ENCODE measurements around the gene ITGBL1. TPM values are rescaled to one million over a fixed set of nuclear protein-coding genes. Genes with fewer than 3 reads are reported as not detected.

Gene ITGBL1
- total and polyA plus RNA-seq, 2 of the 13 experiments (the other 11 are each of a cell fraction or from before 2014, with no cell fraction given) = 0.02 TPM; not detected in 1

DNA sequence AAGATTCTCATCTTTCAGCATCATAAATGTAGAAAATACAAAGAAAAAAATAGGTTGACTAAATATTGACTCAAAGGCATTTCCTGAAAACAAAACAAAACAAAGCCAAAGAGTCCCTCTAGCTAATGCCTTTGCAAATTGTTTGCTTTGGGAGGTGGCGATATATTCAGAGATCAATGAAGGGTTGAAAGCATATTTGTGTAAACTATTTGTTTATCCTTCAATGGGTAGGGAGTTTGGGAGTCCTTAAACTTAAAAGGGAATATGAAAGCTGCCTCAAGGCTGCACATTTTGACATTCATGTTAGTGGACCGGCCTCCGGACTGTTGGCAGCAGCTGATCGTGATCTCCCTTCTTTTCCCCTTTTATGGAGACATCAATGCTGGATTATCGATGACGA, 257.5 kb downstream of the ITGBL1 start (continued):
- TF ChIP-seq, protein P1, sequence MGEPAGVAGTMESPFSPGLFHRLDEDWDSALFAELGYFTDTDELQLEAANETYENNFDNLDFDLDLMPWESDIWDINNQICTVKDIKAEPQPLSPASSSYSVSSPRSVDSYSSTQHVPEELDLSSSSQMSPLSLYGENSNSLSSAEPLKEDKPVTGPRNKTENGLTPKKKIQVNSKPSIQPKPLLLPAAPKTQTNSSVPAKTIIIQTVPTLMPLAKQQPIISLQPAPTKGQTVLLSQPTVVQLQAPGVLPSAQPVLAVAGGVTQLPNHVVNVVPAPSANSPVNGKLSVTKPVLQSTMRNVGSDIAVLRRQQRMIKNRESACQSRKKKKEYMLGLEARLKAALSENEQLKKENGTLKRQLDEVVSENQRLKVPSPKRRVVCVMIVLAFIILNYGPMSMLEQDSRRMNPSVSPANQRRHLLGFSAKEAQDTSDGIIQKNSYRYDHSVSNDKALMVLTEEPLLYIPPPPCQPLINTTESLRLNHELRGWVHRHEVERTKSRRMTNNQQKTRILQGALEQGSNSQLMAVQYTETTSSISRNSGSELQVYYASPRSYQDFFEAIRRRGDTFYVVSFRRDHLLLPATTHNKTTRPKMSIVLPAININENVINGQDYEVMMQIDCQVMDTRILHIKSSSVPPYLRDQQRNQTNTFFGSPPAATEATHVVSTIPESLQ (CRISPR knock-in tag; conservative IDR thresholded peaks at IDR 0.05) = no peak
- TF ChIP-seq ZNF776 (CRISPR knock-in tag; IDR thresholded peaks at IDR 0.05) (no peak), ZFYVE20 (CRISPR knock-in tag; IDR thresholded peaks at IDR 0.05; ENCODE audit: borderline replicate concordance, low read depth) (no peak), FOSL2 (CRISPR knock-in tag; IDR thresholded peaks at IDR 0.05) (peak; percentile 15; the same call in 1 of the 2 replicates), SOX6 (IDR thresholded peaks at IDR 0.05) (no peak), SOX6 (CRISPR knock-in tag; IDR thresholded peaks at IDR 0.05) (peak; percentile 82), ZSCAN29 (CRISPR knock-in tag; conservative IDR thresholded peaks at IDR 0.05) (no peak), SNAI1 (CRISPR knock-in tag; IDR thresholded peaks at IDR 0.05; ENCODE audit: borderline replicate concordance) (no peak), ATM (IDR thresholded peaks at IDR 0.05; ENCODE audit: borderline replicate concordance) (no peak), ZNF549 (CRISPR knock-in tag; IDR thresholded peaks at IDR 0.05) (no peak), ZNF451 (CRISPR knock-in tag; IDR thresholded peaks at IDR 0.05) (no peak), GTF2F1 (IDR thresholded peaks at IDR 0.05; ENCODE audit: low read length) (no peak), NFIC (IDR thresholded peaks at IDR 0.05; ENCODE audit: low read length) (peak; percentile 83; the same call in 1 of the 2 replicates), THAP11 (CRISPR knock-in tag; IDR thresholded peaks at IDR 0.05) (peak; percentile 55; the same call in 1 of the 2 replicates), SOX13 (IDR thresholded peaks at IDR 0.05) (no peak), SOX13 (CRISPR knock-in tag; conservative IDR thresholded peaks at IDR 0.05 in 1 of 2, IDR thresholded peaks at IDR 0.05 in 1 of 2) (peak in 1 of 2 experiments; percentile 80; a peak in 2 of 4 replicates), HMGA1 (CRISPR knock-in tag; conservative IDR thresholded peaks at IDR 0.05) (no peak), BRD4 (CRISPR knock-in tag; IDR thresholded peaks at IDR 0.05) (no peak), KDM6A (CRISPR knock-in tag; IDR thresholded peaks at IDR 0.05; ENCODE audit: low read depth) (0 out of 2 replicates have a peak, but pooled peaks have one; percentile 49), ZNF333 (CRISPR knock-in tag; IDR thresholded peaks at IDR 0.05; ENCODE audit: borderline replicate concordance) (no peak), MBD4 (IDR thresholded peaks at IDR 0.05; ENCODE audit: borderline replicate concordance, low read length) (no peak; the same call in 1 of the 2 replicates)
- TF ChIP-seq, protein P2, sequence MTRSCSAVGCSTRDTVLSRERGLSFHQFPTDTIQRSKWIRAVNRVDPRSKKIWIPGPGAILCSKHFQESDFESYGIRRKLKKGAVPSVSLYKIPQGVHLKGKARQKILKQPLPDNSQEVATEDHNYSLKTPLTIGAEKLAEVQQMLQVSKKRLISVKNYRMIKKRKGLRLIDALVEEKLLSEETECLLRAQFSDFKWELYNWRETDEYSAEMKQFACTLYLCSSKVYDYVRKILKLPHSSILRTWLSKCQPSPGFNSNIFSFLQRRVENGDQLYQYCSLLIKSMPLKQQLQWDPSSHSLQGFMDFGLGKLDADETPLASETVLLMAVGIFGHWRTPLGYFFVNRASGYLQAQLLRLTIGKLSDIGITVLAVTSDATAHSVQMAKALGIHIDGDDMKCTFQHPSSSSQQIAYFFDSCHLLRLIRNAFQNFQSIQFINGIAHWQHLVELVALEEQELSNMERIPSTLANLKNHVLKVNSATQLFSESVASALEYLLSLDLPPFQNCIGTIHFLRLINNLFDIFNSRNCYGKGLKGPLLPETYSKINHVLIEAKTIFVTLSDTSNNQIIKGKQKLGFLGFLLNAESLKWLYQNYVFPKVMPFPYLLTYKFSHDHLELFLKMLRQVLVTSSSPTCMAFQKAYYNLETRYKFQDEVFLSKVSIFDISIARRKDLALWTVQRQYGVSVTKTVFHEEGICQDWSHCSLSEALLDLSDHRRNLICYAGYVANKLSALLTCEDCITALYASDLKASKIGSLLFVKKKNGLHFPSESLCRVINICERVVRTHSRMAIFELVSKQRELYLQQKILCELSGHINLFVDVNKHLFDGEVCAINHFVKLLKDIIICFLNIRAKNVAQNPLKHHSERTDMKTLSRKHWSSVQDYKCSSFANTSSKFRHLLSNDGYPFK (CRISPR knock-in tag; IDR thresholded peaks at IDR 0.05; ENCODE audit: borderline replicate concordance) = no peak
- TF ChIP-seq, protein P3, sequence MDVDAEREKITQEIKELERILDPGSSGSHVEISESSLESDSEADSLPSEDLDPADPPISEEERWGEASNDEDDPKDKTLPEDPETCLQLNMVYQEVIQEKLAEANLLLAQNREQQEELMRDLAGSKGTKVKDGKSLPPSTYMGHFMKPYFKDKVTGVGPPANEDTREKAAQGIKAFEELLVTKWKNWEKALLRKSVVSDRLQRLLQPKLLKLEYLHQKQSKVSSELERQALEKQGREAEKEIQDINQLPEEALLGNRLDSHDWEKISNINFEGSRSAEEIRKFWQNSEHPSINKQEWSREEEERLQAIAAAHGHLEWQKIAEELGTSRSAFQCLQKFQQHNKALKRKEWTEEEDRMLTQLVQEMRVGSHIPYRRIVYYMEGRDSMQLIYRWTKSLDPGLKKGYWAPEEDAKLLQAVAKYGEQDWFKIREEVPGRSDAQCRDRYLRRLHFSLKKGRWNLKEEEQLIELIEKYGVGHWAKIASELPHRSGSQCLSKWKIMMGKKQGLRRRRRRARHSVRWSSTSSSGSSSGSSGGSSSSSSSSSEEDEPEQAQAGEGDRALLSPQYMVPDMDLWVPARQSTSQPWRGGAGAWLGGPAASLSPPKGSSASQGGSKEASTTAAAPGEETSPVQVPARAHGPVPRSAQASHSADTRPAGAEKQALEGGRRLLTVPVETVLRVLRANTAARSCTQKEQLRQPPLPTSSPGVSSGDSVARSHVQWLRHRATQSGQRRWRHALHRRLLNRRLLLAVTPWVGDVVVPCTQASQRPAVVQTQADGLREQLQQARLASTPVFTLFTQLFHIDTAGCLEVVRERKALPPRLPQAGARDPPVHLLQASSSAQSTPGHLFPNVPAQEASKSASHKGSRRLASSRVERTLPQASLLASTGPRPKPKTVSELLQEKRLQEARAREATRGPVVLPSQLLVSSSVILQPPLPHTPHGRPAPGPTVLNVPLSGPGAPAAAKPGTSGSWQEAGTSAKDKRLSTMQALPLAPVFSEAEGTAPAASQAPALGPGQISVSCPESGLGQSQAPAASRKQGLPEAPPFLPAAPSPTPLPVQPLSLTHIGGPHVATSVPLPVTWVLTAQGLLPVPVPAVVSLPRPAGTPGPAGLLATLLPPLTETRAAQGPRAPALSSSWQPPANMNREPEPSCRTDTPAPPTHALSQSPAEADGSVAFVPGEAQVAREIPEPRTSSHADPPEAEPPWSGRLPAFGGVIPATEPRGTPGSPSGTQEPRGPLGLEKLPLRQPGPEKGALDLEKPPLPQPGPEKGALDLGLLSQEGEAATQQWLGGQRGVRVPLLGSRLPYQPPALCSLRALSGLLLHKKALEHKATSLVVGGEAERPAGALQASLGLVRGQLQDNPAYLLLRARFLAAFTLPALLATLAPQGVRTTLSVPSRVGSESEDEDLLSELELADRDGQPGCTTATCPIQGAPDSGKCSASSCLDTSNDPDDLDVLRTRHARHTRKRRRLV (CRISPR knock-in tag; IDR thresholded peaks at IDR 0.05) = no peak

Measured in HepG2 (cell line).